SK-N-SH (cell line): ENCODE results near the gene TUBA3E.
"Not testable (repeated sequence)": the region's sequence is repeated elsewhere in the genome, so short reads cannot be mapped to it uniquely, and the experiment has no call there.

ENCODE experiments used
- CHD2 ChIP-seq: fragments of 150-350 bp; IDR thresholded peaks from 2 replicates; pipeline ENCODE4 v1.6.1; 2018; ENCODE audit warnings: low read length; ENCODE audit not compliant: partially characterized antibody
- CTCF ChIP-seq: fragments of 200-600 bp; sonication (generic); IDR thresholded peaks from 2 replicates; pipeline ENCODE4 v1.6.1; 2017; ENCODE audit warnings: antibody characterized with exemption, mild to moderate bottlenecking, moderate library complexity
- ELF1 ChIP-seq: IDR thresholded peaks from 2 replicates; pipeline ENCODE4 v1.4.0; 2012
- EP300 ChIP-seq, 2 experiments: IDR thresholded peaks; 2 replicates each; pipeline versions ENCODE4 v1.4.0 to v1.6.1; 2012; ENCODE audit warnings: borderline replicate concordance in 1 of 2, low read depth in 1 of 2, low read length in 1 of 2
- FOSL2 ChIP-seq: IDR thresholded peaks from 2 replicates; pipeline ENCODE4 v1.4.0; 2012; ENCODE audit warnings: low read depth, mild to moderate bottlenecking, moderate library complexity, borderline replicate concordance
- FOXM1 ChIP-seq: IDR thresholded peaks from 2 replicates; pipeline ENCODE4 v1.4.0; 2012; ENCODE audit warnings: low read depth, mild to moderate bottlenecking
- JUND ChIP-seq: IDR thresholded peaks from 2 replicates; pipeline ENCODE4 v1.4.0; 2012
- MEF2A ChIP-seq: IDR thresholded peaks from 2 replicates; pipeline ENCODE4 v1.4.0; 2012; ENCODE audit warnings: low read depth, borderline replicate concordance
- POLR2AphosphoS5 ChIP-seq: IDR thresholded peaks from 2 replicates; pipeline ENCODE4 v1.6.1; 2012; ENCODE audit warnings: low read depth, low read length
- RXRA ChIP-seq: IDR thresholded peaks from 2 replicates; pipeline ENCODE4 v1.4.0; 2012; ENCODE audit warnings: low read depth, mild to moderate bottlenecking, borderline replicate concordance
- SMC3 ChIP-seq: IDR thresholded peaks from 2 replicates; pipeline ENCODE4 v1.6.1; 2012; ENCODE audit warnings: low read depth, low read length, improper control_type of control experiment
- TAF1 ChIP-seq: IDR thresholded peaks from 2 replicates; pipeline ENCODE4 v1.6.1; 2012; ENCODE audit warnings: low read depth, mild to moderate bottlenecking, low read length, moderate library complexity, borderline replicate concordance
- TF ChIP-seq, protein P1 (sequence below): fragments of 150-350 bp; IDR thresholded peaks from 2 replicates; pipeline ENCODE4 v1.6.1; 2017; ENCODE audit warnings: antibody characterized with exemption, low read length, low read depth, borderline replicate concordance

- not testable (repeated sequence) for TF ChIP-seq CTCF; MEF2A; CHD2; ELF1; SMC3; TAF1; FOXM1; EP300 (IDR thresholded peaks at IDR 0.05; ENCODE audit: borderline replicate concordance in 1 of 2, low read depth in 1 of 2, low read length in 1 of 2); RXRA; FOSL2; JUND; POLR2AphosphoS5
- TF ChIP-seq, protein P1, sequence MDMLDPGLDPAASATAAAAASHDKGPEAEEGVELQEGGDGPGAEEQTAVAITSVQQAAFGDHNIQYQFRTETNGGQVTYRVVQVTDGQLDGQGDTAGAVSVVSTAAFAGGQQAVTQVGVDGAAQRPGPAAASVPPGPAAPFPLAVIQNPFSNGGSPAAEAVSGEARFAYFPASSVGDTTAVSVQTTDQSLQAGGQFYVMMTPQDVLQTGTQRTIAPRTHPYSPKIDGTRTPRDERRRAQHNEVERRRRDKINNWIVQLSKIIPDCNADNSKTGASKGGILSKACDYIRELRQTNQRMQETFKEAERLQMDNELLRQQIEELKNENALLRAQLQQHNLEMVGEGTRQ = not testable (repeated sequence)
Observed at GRCh38 chr2:130202518-130202917, 4.3 kb upstream of the TUBA3E start.
